ENCODE data around the gene NSG1. TPM values are rescaled to one million over a fixed set of nuclear protein-coding genes. Genes with fewer than 3 reads are reported as not detected.

Gene NSG1
- total and polyA plus RNA-seq, 2 of the 8 experiments (the other 6 are each of a cell fraction or from before 2014, with no cell fraction given) = 35.7 to 61.4 TPM

GRCh38 chr4:4347585-4347984 lies 39.3 kb upstream of the NSG1 start:
- H2BK20ac ChIP-seq (ENCODE audit: low read length) = no peak overlapping the region
- H3K4ac ChIP-seq (replicated peaks; ENCODE audit: insufficient read length, low read depth, low read length) = no peak overlapping the region
- H3K79me2 ChIP-seq (ENCODE audit: control insufficient read depth in 1 of 2, insufficient read depth in 2 of 2, low read length in 2 of 2) = no peaks in the 10 kb centered on the region
- H3K9ac ChIP-seq (replicated peaks in 1 of 4; ENCODE audit: extremely low read depth in 1 of 4, low read depth in 3 of 4, low read length in 3 of 4) = no peak overlapping the region
- H4K20me1 ChIP-seq (replicated peaks in 1 of 2; ENCODE audit: control insufficient read depth in 1 of 2, insufficient read depth in 2 of 2, low read length in 2 of 2) = no peaks in the 10 kb centered on the region
- H2BK120ac ChIP-seq (replicated peaks; ENCODE audit: low read depth, low read length) = no peak overlapping the region
- FAIRE-seq (no peak), DNase-seq (ENCODE audit: low read depth in 1 of 2, low spot score in 2 of 2) (no peak)
- H2BK5ac ChIP-seq (ENCODE audit: low read depth, low read length) = no peak overlapping the region
- H3K36me3 ChIP-seq (ENCODE audit: control insufficient read depth in 2 of 4, insufficient read depth in 4 of 4, low read length in 3 of 4) = no peaks in the 10 kb centered on the region
- H4K91ac ChIP-seq (replicated peaks; ENCODE audit: insufficient read length, low read length) = no peak overlapping the region
- H3K9me3 ChIP-seq (ENCODE audit: insufficient read depth in 2 of 2, low read depth in 1 of 2, low read length in 1 of 2) = no peaks in the 10 kb centered on the region
- H3K27me3 ChIP-seq (replicated peaks in 1 of 4; ENCODE audit: control insufficient read depth in 3 of 4, extremely low read depth in 1 of 4, insufficient read depth in 3 of 4, low read length in 3 of 4) = no peaks in the 10 kb centered on the region
- no peak overlapping the region for H3K14ac ChIP-seq (ENCODE audit: insufficient read length)
- H4K5ac ChIP-seq (ENCODE audit: insufficient read length, low read depth, low read length) = no peak overlapping the region
- H3K23ac ChIP-seq (ENCODE audit: insufficient read length) = no peak overlapping the region
- WGBS, 2 experiments (ENCODE audit: extremely low coverage in 1 of 2, insufficient coverage in 1 of 2, insufficient read length in 1 of 2, insufficient replicate concordance in 2 of 2, low coverage in 1 of 2, low lambda C conversion rate in 2 of 2, missing lambda C conversion rate in 1 of 2) = 6% methylated on average over 1 of the region's 1 CpG; no CpG with 5 or more reads in 1 of the 2 experiments
- ChIA-PET POLR2A (ENCODE audit: partially characterized antibody) (no interaction called here), CTCF (ENCODE audit: partially characterized antibody) (interaction anchor here (0.6 to 1.8 kb wide), 3 partner anchors 32 to 545 kb away, joined by 3 to 5 read pairs (median 3); no protein-coding TSS in a partner anchor)
- no peaks in the 10 kb centered on the region for H3K4me1 ChIP-seq (replicated peaks in 1 of 4; ENCODE audit: control insufficient read depth in 3 of 4, insufficient read depth in 4 of 4, low read length in 3 of 4)
- H2BK12ac ChIP-seq (ENCODE audit: low read depth, low read length) = no peak overlapping the region
- no peak overlapping the region for H4K8ac ChIP-seq (ENCODE audit: extremely low read depth, insufficient read depth, low read length)
- no peak overlapping the region for H3K56ac ChIP-seq (replicated peaks; ENCODE audit: insufficient read length, low read depth, low read length)
- no peak overlapping the region for H2AK5ac ChIP-seq (ENCODE audit: low read depth, low read length)
- no peak overlapping the region for H3K27ac ChIP-seq (ENCODE audit: low read depth, low read length)
- no peak overlapping the region for H3K4me3 ChIP-seq (ENCODE audit: extremely low read depth in 1 of 4, insufficient read depth in 2 of 4, low read depth in 3 of 4, low read length in 4 of 4)
- H3K4me2 ChIP-seq (ENCODE audit: insufficient read depth in 1 of 2, low read depth in 2 of 2, low read length in 2 of 2) = no peak overlapping the region
- no peaks in the 10 kb centered on the region for H3K23me2 ChIP-seq (ENCODE audit: low read depth, low read length)
- H2AFZ ChIP-seq (ENCODE audit: low read length) = no peak overlapping the region
- no peaks in the 10 kb centered on the region for H3K79me1 ChIP-seq (ENCODE audit: low read depth, low read length)
- no peak overlapping the region for H3K18ac ChIP-seq (ENCODE audit: extremely low read depth, low read length)
- H2BK15ac ChIP-seq (ENCODE audit: low read length) = no peak overlapping the region
- TF ChIP-seq TEAD4 (IDR thresholded peaks at IDR 0.05; ENCODE audit: low read depth, low read length) (no peak), CEBPB (IDR thresholded peaks at IDR 0.05; ENCODE audit: low read depth, low read length) (no peak)

Measured in H1 (cell line).